GDM1 (cell line): ENCODE data around the gene SLC37A2.
A peak's percentile ranks its signal among the peaks of the same experiment; 100 is the strongest.
"Not testable (repeated sequence)": the region's sequence is repeated elsewhere in the genome, so short reads cannot be mapped to it uniquely, and the experiment has no call there.

Source experiments
- DNase-seq: peaks from one replicate; lab custom pipeline; 2025; lab: John Stamatoyannopoulos, UW

Gene SLC37A2

GRCh38 chr11:125062931-125063428 is at the start of gene SLC37A2:
TSS of gene SLC37A2 (plus strand) at chr11:125063305. CDS start at chr11:125063368, 63 bp downstream.
- no peak for DNase-seq

GRCh38 chr11:125016413-125016812 is 46.7 kb upstream of the SLC37A2 start:
- no peak for DNase-seq

GRCh38 chr11:125020342-125020741 is 42.8 kb upstream of the SLC37A2 start:
- no peak for DNase-seq

GRCh38 chr11:125022551-125022950 is 40.6 kb upstream of the SLC37A2 start:
- no peak for DNase-seq

GRCh38 chr11:125025968-125026367 is 37.1 kb upstream of the SLC37A2 start:
- no peak for DNase-seq

- not testable (repeated sequence) for DNase-seq
Measured at GRCh38 chr11:125029431-125029830, 33.7 kb upstream of the SLC37A2 start.

- DNase-seq, result no peak
Measured at GRCh38 chr11:125036933-125037332, 26.2 kb upstream of the SLC37A2 start.

GRCh38 chr11:125049164-125049792 is 13.8 kb upstream of the SLC37A2 start:
- no peak for DNase-seq

GRCh38 chr11:125052047-125052446 is 11.1 kb upstream of the SLC37A2 start:
- no peak for DNase-seq

- DNase-seq, result no peak
Measured at GRCh38 chr11:125053167-125053566, 9.9 kb upstream of the SLC37A2 start.

GRCh38 chr11:125055107-125055715 is 7.9 kb upstream of the SLC37A2 start:
- DNase-seq, result no peak

GRCh38 chr11:125056111-125056510 is 7.0 kb upstream of the SLC37A2 start:
- DNase-seq, result not testable (repeated sequence)

- DNase-seq, result no peak
Measured at GRCh38 chr11:125056931-125057692, 6.0 kb upstream of the SLC37A2 start.

- no peak for DNase-seq
Measured at GRCh38 chr11:125057693-125058016, 5.5 kb upstream of the SLC37A2 start.

- DNase-seq, result no peak
Measured at GRCh38 chr11:125061281-125061680, 1.8 kb upstream of the SLC37A2 start.

- DNase-seq, result no peak
Measured at GRCh38 chr11:125062218-125062930, 731 bp upstream of the SLC37A2 start.

GRCh38 chr11:125063429-125064043 is 431 bp downstream of the SLC37A2 start:
- DNase-seq, result no peak

GRCh38 chr11:125064070-125064469 is 965 bp downstream of the SLC37A2 start:
- no peak for DNase-seq

- DNase-seq, result no peak
Measured at GRCh38 chr11:125068368-125068767, 5.3 kb downstream of the SLC37A2 start.

GRCh38 chr11:125069008-125069407 is 5.9 kb downstream of the SLC37A2 start:
- no peak for DNase-seq

GRCh38 chr11:125069796-125070195 is 6.7 kb downstream of the SLC37A2 start:
- no peak for DNase-seq

- DNase-seq, result peak; percentile 82
Measured at GRCh38 chr11:125070699-125071254, 7.7 kb downstream of the SLC37A2 start.
